ENCODE results near the gene ZFP36L1.

The ZFP36L1 gene

GRCh38 chr14:68738559-68738958, 54.3 kb downstream of the ZFP36L1 start:
- DNase-seq (ENCODE audit: low read depth in 2 of 2), result no peak
